Activated naive CD8-positive, alpha-beta T cell treated with anti-CD3 and anti-CD28 coated beads, Interleukin-2, amount 50 U/mL, for 24 hours (primary cell): ENCODE results near the gene NCL.
"Not testable (repeated sequence)": the region's sequence is repeated elsewhere in the genome, so short reads cannot be mapped to it uniquely, and the experiment has no call there.

Experiments used
- ATAC-seq: fragments of 150-1000 bp; cut with Tn5 transposase; one replicate; pipeline ENCODE4 v1.10.0; 2021
- DNase-seq: peaks from one replicate; pipeline ENCODE4 v3.0.0; 2021
- H3K27ac Mint-ChIP-seq: one replicate; pipeline ENCODE4 v1.8.0; 2021; ENCODE audit warnings: mild to moderate bottlenecking, mixed read lengths
- H3K27me3 Mint-ChIP-seq: one replicate; pipeline ENCODE4 v1.8.0; 2021; ENCODE audit warnings: mixed read lengths
- H3K36me3 Mint-ChIP-seq: one replicate; pipeline ENCODE4 v1.8.0; 2021; ENCODE audit warnings: low read depth, mixed read lengths
- H3K4me1 Mint-ChIP-seq: one replicate; pipeline ENCODE4 v1.8.0; 2021; ENCODE audit warnings: mixed read lengths
- H3K4me3 Mint-ChIP-seq: one replicate; pipeline ENCODE4 v1.8.0; 2021; ENCODE audit warnings: mild to moderate bottlenecking, moderate library complexity, mixed read lengths
- H3K9me3 Mint-ChIP-seq: one replicate; pipeline ENCODE4 v1.8.0; 2021; ENCODE audit warnings: mixed read lengths

Gene NCL

DNA sequence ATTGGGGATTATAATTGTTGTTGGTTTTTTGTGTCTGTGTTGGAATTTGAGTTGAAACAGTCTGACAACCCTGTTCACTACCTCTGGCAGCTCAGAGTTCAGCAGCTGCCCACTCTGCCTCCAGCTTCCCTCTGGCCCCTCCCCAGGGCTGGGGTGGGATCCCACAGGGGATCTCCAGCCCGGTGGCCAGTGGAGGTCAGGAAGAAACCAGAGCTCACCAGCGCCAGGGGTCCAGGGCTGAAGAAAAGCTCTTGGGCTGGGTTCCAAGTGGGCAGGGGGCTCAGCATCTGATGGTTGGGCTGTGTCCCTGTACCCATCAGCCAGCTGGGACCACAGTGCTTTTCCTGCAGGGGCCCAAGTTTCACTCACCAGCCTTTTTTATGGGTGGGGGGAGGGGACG, 16.5 kb upstream of the NCL start:
- Mint-ChIP-seq H3K9me3 (no peaks in the 10 kb centered on the region), H3K27me3 (no peaks in the 10 kb centered on the region), H3K27ac (no peak overlapping the region), H3K4me3 (no peak overlapping the region), H3K36me3 (no peaks in the 10 kb centered on the region), H3K4me1 (peaks cover 11% of the 10 kb centered on the region)
- DNase-seq (no peak), ATAC-seq (no peak)

DNA sequence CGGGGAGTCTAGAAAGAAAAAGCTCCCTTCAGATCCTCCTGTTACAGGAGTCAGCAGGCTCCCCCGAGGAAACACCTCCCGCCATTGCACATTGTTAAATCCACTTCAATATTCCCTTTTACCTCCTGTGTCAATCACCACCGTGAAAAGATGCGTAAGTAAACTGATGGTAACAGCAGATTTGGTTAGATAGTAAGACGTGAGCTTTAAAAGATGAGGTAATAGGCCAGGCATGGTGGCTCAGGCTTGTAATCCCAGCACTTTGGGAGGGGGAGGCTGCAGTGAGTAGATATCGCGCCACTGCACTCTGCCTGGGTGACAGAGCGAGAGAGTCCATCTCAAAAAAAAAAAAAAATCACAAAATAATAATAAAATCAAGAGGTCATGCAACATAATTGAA, 15.2 kb upstream of the NCL start:
- no peaks in the 10 kb centered on the region for H3K27me3 Mint-ChIP-seq
- no peak overlapping the region for H3K27ac Mint-ChIP-seq
- H3K9me3 Mint-ChIP-seq: no peaks in the 10 kb centered on the region
- peaks cover 11% of the 10 kb centered on the region for H3K4me1 Mint-ChIP-seq
- no peaks in the 10 kb centered on the region for H3K36me3 Mint-ChIP-seq
- ATAC-seq (no peak), DNase-seq (no peak)
- H3K4me3 Mint-ChIP-seq: no peak overlapping the region

DNA sequence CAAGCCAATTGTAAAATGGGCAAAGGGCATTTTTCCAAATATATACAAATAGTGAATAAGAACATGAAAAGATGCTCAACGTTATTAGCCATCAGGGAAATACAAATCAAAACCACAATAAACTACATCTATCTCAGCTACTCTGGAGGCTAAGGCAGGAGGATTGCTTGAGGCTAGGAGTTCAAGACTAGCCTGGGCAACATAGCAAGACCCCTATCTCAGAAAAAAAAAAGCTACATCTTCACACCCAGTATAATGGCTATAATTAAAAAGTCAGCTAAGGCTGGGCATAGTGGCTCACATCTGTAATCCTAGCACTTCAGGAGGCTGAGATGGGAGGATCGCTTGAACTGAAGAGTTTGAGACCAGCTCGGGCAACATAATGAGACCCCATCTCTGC, 12.6 kb upstream of the NCL start:
- H3K4me3 Mint-ChIP-seq: no peak overlapping the region
- no peak overlapping the region for H3K27ac Mint-ChIP-seq
- peaks cover 3% of the 10 kb centered on the region for H3K27me3 Mint-ChIP-seq
- DNase-seq: no peak
- H3K9me3 Mint-ChIP-seq: no peaks in the 10 kb centered on the region
- no peak for ATAC-seq
- no peaks in the 10 kb centered on the region for H3K36me3 Mint-ChIP-seq
- H3K4me1 Mint-ChIP-seq: peaks cover 4% of the 10 kb centered on the region

DNA sequence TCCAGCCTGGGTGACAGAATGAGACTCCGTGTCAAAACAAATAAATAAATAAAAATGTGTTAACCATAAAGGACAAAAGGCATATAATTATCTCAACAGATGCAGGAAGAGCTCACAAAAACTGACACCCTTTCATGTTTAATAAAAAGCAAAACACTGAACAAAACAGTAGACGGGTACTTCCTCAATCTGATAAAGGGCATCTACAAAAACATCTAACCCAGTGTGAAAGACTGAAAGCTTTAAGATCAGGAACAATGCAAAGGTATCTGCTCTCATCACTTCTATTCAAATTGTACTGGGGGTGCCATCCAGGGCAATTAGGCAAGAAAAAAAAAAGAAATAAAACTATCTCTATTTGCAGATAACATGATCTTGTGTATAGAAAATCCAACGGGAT, 11.7 kb upstream of the NCL start:
- Mint-ChIP-seq H3K36me3 (no peaks in the 10 kb centered on the region), H3K4me3 (no peak overlapping the region), H3K4me1 (no peaks in the 10 kb centered on the region), H3K27ac (no peak overlapping the region), H3K9me3 (no peaks in the 10 kb centered on the region), H3K27me3 (peaks cover 3% of the 10 kb centered on the region)
- DNase-seq: no peak
- ATAC-seq: no peak

DNA sequence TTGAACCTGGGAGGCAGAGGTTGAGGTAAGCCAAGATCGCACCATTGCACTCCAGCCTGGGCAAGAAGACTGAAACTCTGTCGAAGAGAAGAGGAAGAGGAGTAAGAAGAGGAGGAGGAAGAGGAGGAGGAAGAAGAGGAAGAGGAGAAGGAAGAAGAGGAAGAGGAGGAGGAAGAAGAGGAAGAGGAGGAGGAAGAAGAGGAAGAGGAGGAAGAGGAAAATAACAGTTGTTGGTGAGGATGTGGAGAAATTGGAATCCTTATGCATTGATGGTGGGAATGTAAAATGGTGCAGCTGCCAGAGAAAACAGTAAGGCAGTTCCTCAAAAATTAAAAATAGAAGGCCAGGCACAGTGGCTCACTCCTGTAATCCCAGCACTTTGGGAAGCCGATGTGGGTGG, 8.5 kb upstream of the NCL start:
- no peaks in the 10 kb centered on the region for H3K36me3 Mint-ChIP-seq
- DNase-seq: no peak
- H3K4me1 Mint-ChIP-seq: peaks cover 3% of the 10 kb centered on the region
- peaks cover 3% of the 10 kb centered on the region for H3K27me3 Mint-ChIP-seq
- no peak overlapping the region for H3K4me3 Mint-ChIP-seq
- no peaks in the 10 kb centered on the region for H3K9me3 Mint-ChIP-seq
- no peak overlapping the region for H3K27ac Mint-ChIP-seq
- ATAC-seq: no peak

DNA sequence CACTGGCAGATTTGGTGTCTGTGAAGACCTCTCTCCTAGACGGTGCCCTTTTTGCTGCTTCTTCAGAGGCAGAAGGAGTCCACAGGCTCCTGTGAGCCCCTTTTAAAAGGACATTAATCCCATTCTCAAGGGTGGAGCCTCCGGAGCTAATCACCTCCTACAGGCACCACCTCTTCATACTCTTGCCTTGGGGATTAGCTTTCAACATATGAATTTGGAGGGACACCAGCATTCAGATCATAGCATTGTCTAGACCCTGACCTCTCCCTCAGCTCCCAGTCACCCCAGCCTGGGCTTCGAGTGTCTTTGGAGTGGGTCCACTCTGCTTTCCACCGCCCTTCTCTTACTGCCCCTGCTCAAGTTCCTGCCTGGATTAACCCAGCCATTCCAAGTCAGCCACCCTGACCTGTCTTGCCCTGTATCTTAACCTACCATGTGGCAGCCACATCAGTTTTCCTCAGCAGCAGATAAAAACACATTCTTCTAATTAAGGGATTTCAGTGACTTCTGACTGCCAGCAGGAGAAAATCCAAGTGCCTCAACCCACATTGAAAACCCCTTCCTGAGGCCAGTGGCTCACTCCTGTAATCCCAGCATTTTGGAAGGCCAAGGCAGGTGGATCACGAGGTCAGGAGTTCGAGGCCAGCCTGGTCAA, 6.1 kb upstream of the NCL start:
- no peaks in the 10 kb centered on the region for H3K36me3 Mint-ChIP-seq
- no peak overlapping the region for H3K4me3 Mint-ChIP-seq
- peaks cover 3% of the 10 kb centered on the region for H3K27me3 Mint-ChIP-seq

DNA sequence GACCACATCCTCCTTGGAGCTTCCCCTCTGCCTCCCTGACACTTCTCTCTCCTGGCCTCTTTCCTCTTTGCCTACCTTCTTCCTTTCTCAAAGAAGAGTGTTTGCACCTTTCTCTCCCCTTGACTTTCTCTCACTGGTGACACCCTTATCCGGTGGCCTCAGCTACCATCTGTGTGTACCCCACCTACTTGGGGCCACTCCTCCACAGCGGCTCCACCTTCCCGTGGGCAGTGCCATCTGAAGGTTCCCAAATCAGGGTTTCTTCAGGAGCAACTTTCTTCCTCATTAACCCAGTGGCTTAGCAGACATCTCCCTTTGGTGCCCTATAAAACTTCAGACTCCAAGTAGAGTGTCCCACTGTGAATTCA, 5.3 kb upstream of the NCL start:
- H3K4me3 Mint-ChIP-seq: no peak overlapping the region

More for the DNA sequence above, 6.1 kb upstream of the NCL start:
- peaks cover 8% of the 10 kb centered on the region for H3K4me1 Mint-ChIP-seq
- no peak for ATAC-seq
- no peaks in the 10 kb centered on the region for H3K9me3 Mint-ChIP-seq
- DNase-seq: no peak
- no peak overlapping the region for H3K27ac Mint-ChIP-seq

DNA sequence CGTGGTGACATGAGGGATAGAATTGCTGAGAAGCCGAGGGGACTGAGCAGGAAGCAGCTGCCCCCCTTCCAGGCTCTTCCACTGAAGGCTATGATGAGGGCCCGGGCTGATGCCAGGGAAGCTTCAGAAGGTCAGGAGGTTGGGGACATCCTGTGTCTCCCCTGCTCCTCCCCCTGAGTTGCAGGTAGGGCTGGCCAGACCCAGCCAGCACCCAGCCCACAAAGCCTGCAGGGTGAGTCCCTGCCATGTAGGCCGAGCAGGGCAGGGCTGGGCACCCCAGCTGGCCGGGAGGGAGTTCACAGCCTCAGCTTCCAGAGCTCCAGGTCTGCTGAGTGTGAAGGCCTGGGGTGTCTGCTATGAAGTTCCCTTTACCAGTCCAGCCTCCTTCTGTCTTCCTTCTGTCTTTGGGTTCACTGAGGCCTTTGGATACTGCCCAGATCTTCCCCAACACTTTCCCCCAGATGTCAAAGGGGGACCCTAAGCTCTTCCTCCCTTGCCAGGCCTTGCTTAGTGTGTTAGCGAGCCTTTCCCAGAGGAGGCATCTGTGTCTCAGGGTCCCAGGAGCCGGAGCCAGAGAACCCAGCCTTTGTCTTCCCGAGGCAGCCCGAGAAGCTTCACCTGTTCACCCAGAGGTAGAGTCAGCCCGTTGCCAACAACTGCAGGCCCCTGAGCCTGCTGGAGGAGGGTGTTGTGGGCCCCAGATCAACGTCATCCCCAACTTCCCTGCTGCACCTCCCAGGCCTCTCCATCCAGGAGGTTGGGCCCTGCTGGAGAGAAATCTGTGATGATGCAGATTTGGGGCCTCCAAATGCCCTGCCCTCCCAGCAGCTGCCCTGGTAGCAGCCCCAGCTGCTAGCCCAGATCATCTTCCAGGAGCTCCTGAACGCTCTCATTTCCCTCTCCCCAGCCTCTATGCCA, 3.6 kb upstream of the NCL start:
- Mint-ChIP-seq H3K27me3 (peaks cover 3% of the 10 kb centered on the region), H3K36me3 (peaks cover 13% of the 10 kb centered on the region), H3K9me3 (no peaks in the 10 kb centered on the region), H3K4me1 (peaks cover 21% of the 10 kb centered on the region), H3K27ac (no peak overlapping the region), H3K4me3 (no peak overlapping the region)
- DNase-seq (no peak), ATAC-seq (no peak)

More for the DNA sequence above, 5.3 kb upstream of the NCL start:
- DNase-seq: no peak
- Mint-ChIP-seq H3K27me3 (peaks cover 3% of the 10 kb centered on the region), H3K27ac (no peak overlapping the region), H3K9me3 (no peaks in the 10 kb centered on the region), H3K36me3 (no peaks in the 10 kb centered on the region), H3K4me1 (peaks cover 10% of the 10 kb centered on the region)
- no peak for ATAC-seq

DNA sequence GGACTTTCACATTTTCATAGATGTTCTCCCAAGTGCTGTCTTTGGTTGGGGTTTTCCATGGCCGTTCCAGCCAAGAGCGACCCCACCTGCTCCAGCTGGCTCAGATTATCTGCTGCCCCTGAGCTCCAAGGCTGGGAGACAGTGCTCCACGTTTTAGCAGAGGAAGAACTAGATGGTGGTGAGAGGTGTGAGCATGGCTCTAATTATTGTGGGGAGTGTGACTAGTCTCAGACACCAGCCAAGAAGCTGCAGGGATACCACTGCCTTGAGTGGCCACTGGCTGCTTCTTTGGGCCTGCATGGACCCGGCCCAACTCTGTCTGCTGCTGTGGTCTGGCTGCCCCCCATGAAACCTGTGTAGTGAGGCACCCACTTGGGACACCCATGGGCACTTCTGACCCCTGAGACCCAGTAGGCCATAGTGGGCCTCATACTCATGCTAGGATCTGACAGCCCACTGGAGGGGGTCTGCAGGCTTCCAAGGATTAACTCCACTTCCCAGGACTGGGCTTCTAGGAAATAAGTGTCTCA, 2.8 kb upstream of the NCL start:
- H3K36me3 Mint-ChIP-seq: peaks cover 21% of the 10 kb centered on the region
- H3K4me1 Mint-ChIP-seq: peaks cover 28% of the 10 kb centered on the region
- no peaks in the 10 kb centered on the region for H3K27me3 Mint-ChIP-seq
- ATAC-seq (no peak), DNase-seq (no peak)
- H3K9me3 Mint-ChIP-seq: no peaks in the 10 kb centered on the region
- H3K4me3 Mint-ChIP-seq: no peak overlapping the region
- H3K27ac Mint-ChIP-seq: no peak overlapping the region

DNA sequence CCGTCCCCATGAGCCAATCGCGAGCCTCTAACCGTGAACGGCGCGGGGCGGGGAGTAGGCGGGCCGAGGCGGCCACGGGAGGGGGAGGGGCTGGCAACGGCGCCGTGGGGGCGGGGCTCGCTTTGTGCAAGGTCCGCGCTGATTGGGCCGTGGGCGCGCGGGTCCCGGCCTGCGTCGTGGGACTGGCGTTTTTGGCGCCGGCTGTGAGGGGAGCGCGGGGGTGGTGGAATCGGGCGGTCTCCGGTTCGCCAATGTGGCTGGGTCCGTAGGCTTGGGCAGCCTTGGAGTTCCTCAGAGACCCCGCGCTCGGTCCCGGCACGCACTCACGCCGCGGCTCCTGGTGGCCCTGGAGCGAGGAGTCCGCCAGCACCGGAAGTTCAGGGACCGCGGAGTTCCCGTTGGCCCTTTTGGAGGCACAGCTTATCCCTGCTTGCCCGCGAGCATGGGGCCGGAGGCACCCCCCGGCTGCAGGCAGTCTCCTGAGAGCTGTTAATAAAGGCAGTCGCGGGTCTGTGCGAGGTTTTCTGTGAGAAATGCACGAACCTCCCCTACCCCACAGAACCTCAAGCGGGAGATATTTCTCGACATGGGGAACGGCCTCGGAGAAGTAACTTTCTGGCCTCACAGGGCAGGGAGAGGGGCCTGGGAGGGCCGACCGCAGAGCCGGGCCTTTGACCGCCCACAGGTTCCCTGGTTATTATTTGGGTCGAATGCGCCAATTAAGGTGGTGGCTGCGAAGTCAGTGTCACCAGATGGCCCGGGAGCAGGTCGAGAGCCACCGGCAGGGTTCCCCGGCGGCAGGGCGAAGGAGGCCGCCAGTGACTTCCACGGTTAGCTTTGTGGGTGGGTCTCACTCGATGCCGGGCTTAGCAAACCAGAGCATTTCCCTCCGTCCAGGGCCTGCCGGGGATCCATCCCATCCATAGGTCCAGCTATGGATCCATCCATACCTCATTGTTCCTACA, 574 bp upstream of the NCL start:
- Mint-ChIP-seq H3K27ac (peak overlapping the region; percentile 98), H3K4me1 (peaks cover 48% of the 10 kb centered on the region), H3K27me3 (no peaks in the 10 kb centered on the region), H3K36me3 (peaks cover 44% of the 10 kb centered on the region), H3K4me3 (peak overlapping the region; percentile 98), H3K9me3 (no peaks in the 10 kb centered on the region)
- ATAC-seq (no peak), DNase-seq (peak; percentile 99)

DNA sequence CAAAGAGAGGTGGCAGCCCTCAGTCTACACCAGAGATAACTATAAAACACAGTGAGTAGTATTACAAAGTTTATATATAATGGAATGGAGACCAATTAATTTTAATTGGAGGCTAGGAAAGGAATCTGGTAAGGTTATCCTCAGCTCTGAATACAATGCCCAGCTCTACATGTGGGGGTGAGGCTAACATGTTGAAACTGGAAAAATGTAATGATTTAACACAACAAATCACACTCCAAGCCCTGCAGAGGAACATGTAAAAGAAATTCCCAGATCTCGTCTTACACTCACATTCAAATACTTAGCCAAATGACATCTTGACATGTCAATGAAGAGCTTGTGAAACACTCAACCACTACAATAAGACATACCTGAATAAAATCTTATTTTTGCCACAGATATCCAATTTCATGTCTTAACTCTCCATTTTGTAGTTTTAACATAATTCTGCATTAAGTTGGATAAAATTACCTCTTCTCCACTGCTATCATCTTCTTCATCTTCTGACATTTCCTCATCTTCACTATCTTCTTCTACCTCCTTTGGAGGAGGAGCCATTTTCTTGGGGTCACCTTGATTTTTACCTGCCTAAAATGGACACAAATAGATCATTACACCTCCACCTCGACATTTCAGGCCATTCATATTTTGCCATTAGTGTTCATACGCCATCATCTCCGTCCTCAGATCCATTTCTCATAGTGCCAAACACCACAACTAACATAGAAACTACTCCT, 1.4 kb downstream of the NCL start:
- Mint-ChIP-seq H3K27ac (peak overlapping the region; percentile 98), H3K4me1 (peaks cover 64% of the 10 kb centered on the region), H3K27me3 (no peaks in the 10 kb centered on the region), H3K9me3 (no peaks in the 10 kb centered on the region), H3K36me3 (peaks cover 62% of the 10 kb centered on the region), H3K4me3 (peak overlapping the region; percentile 98)
- ATAC-seq (no peak), DNase-seq (no peak)

DNA sequence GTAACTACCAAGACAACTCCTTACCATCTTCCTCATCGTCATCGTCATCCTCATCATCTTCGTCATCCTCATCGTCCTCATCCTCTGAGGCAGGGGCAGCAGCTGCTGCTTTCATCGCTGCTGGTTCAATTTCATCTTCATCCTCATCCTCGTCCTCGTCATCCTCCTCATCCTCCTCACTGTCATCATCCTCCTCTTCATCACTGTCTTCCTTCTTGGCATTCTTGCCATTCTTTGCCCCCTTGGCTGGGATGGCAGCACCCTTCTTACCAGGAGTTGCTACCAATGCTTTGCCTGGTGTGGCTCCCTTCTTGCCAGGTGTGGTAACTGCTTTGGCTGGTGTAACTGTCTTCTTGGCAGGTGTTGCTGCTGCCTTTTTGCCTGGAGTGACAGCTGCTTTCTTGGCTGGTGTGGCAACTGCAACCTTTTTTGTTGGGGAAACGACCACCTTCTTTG, 2.7 kb downstream of the NCL start:
- H3K4me1 Mint-ChIP-seq: peaks cover 75% of the 10 kb centered on the region

DNA sequence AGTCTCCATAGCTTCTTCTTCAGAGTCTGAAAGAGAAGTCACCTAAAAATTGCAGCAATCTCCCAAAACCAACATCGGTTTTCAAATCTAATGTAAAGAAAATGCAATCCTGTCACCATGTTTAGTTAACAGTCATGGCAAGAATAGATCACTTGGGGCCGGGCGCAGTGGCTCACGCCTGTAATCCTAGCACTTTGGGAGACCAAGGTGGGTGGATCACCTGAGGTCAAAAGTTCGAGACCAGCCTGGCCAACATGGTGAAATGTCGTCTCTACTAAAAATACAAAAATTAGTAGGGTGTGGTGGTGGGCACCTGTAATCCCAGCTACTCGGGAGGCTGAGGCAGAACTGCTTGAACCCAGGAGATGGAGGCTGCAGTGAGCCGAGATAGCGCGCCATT, 3.4 kb downstream of the NCL start:
- Mint-ChIP-seq H3K4me1 (peaks cover 74% of the 10 kb centered on the region), H3K27ac (peak overlapping the region; percentile 90), H3K36me3 (peaks cover 83% of the 10 kb centered on the region), H3K4me3 (peak overlapping the region; percentile 98)
- ATAC-seq, H3K9me3 Mint-ChIP-seq, H3K27me3 Mint-ChIP-seq, DNase-seq: not testable (repeated sequence)

More for the DNA sequence above, 2.7 kb downstream of the NCL start:
- peaks cover 76% of the 10 kb centered on the region for H3K36me3 Mint-ChIP-seq
- H3K27me3 Mint-ChIP-seq: no peaks in the 10 kb centered on the region
- H3K9me3 Mint-ChIP-seq: no peaks in the 10 kb centered on the region
- ATAC-seq (no peak), DNase-seq (no peak)
- peak overlapping the region; percentile 98 for H3K4me3 Mint-ChIP-seq
- H3K27ac Mint-ChIP-seq: peak overlapping the region; percentile 98
